ENCODE data around the gene SIPA1L3.
A peak's percentile ranks its signal among the peaks of the same experiment; 100 is the strongest.

Gene SIPA1L3

GRCh38 chr19:37997911-37998344 is 90.9 kb downstream of the SIPA1L3 start:
- no peak for DNase-seq (ENCODE audit: low spot score)

GRCh38 chr19:37998801-37999308 is 91.8 kb downstream of the SIPA1L3 start:
- DNase-seq (ENCODE audit: low spot score) = no peak

GRCh38 chr19:37999309-38000213 is 92.6 kb downstream of the SIPA1L3 start:
- no peak for DNase-seq (ENCODE audit: low spot score)

GRCh38 chr19:38001158-38001781 is 94.3 kb downstream of the SIPA1L3 start:
- DNase-seq (ENCODE audit: low spot score) = no peak

GRCh38 chr19:38003438-38004185 is 96.6 kb downstream of the SIPA1L3 start:
- DNase-seq (ENCODE audit: low spot score) = peak; percentile 42

GRCh38 chr19:38004186-38004520 is 97.1 kb downstream of the SIPA1L3 start:
- no peak for DNase-seq (ENCODE audit: low spot score)

GRCh38 chr19:38004521-38005223 is 97.7 kb downstream of the SIPA1L3 start:
- peak; percentile 98 for DNase-seq (ENCODE audit: low spot score)

- DNase-seq (ENCODE audit: low spot score) = no peak
These were observed 98.2 kb downstream of the SIPA1L3 start for GRCh38 chr19:38005224-38005614.

GRCh38 chr19:38006361-38007045 is 99.5 kb downstream of the SIPA1L3 start:
- no peak for DNase-seq (ENCODE audit: low spot score)

GRCh38 chr19:38009650-38010242 is 102.7 kb downstream of the SIPA1L3 start:
- DNase-seq (ENCODE audit: low spot score) = no peak

- no peak for DNase-seq (ENCODE audit: low spot score)
These were observed 104.4 kb downstream of the SIPA1L3 start for GRCh38 chr19:38011426-38011825.

- no peak for DNase-seq (ENCODE audit: low spot score)
These were observed 105.3 kb downstream of the SIPA1L3 start for GRCh38 chr19:38012290-38012689.

GRCh38 chr19:38012944-38013343 is 105.9 kb downstream of the SIPA1L3 start:
- DNase-seq (ENCODE audit: low spot score) = no peak

- DNase-seq (ENCODE audit: low spot score) = no peak
These were observed 107.0 kb downstream of the SIPA1L3 start for GRCh38 chr19:38013913-38014580.

GRCh38 chr19:38015216-38015615 is 108.2 kb downstream of the SIPA1L3 start:
- DNase-seq (ENCODE audit: low spot score) = no peak

GRCh38 chr19:38015761-38016160 is 108.8 kb downstream of the SIPA1L3 start:
- DNase-seq (ENCODE audit: low spot score) = no peak

- DNase-seq (ENCODE audit: low spot score) = no peak
These were observed 110.6 kb downstream of the SIPA1L3 start for GRCh38 chr19:38017401-38018151.

GRCh38 chr19:38018694-38019395 is 111.8 kb downstream of the SIPA1L3 start:
- DNase-seq (ENCODE audit: low spot score) = no peak

- DNase-seq (ENCODE audit: low spot score) = no peak
These were observed 112.4 kb downstream of the SIPA1L3 start for GRCh38 chr19:38019396-38019724.
